ENCODE data around the gene ATF7.

Gene ATF7

DNA sequence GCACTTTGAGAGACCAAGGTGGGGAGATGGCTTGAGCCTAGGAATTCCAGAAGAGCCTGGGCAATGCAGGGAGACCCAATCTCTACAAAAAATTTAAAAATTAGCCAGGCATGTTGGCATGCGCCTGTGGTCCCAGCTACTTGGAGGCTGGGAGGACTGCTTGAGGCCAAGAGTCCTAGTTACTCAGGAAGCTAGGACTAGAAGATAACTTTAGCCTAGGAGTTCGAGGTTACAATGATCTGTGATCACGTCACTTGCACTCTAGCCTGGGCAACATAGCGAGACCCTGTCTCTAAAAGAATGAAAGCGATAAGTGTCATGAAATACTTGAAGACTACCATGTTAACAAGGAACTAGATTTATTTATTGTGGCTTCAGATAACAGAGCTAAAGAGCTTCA, 3.5 kb downstream of the ATF7 start:
- DNase-seq (ENCODE audit: extremely low read depth, insufficient read length) = no peak
- no peaks in the 10 kb centered on the region for H3K27me3 ChIP-seq (replicated peaks; ENCODE audit: control insufficient read depth, insufficient read depth, low read length)
- H3K4me3 ChIP-seq (replicated peaks; ENCODE audit: low read depth, low read length) = no peak overlapping the region
- TF ChIP-seq, protein P1, sequence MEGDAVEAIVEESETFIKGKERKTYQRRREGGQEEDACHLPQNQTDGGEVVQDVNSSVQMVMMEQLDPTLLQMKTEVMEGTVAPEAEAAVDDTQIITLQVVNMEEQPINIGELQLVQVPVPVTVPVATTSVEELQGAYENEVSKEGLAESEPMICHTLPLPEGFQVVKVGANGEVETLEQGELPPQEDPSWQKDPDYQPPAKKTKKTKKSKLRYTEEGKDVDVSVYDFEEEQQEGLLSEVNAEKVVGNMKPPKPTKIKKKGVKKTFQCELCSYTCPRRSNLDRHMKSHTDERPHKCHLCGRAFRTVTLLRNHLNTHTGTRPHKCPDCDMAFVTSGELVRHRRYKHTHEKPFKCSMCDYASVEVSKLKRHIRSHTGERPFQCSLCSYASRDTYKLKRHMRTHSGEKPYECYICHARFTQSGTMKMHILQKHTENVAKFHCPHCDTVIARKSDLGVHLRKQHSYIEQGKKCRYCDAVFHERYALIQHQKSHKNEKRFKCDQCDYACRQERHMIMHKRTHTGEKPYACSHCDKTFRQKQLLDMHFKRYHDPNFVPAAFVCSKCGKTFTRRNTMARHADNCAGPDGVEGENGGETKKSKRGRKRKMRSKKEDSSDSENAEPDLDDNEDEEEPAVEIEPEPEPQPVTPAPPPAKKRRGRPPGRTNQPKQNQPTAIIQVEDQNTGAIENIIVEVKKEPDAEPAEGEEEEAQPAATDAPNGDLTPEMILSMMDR (IDR thresholded peaks at IDR 0.05; ENCODE audit: insufficient read depth, low read length, poor library complexity, severe bottlenecking) = no peak
- H3K36me3 ChIP-seq (ENCODE audit: control insufficient read depth, insufficient read depth, low read length) = 0 out of 2 replicates have a peak, but pooled peaks cover 1% of the 10 kb centered on the region

DNA sequence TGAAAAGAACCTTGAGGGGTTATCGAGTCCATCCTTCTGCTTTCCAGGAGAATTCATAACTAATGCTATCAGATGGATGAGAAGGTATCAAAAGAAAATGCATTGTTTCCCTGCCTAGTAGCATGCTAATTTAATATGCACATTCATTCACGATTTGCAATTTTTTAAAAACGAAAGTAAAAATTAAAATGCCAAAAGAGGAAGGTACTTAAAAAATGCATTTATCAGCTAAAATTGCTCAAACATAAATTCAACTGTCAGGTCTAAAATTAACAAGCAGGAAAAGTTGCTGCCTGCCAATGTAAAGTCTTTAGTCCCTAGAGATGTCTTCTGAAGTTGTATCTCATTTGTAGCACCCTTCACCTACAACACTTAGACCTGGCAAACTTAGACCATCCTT, 7.9 kb downstream of the ATF7 start:
- no peak for DNase-seq (ENCODE audit: extremely low read depth, insufficient read length)
- TF ChIP-seq, protein P1 (IDR thresholded peaks at IDR 0.05; ENCODE audit: insufficient read depth, low read length, poor library complexity, severe bottlenecking) = no peak
- Histone ChIP-seq H3K4me3 (replicated peaks; ENCODE audit: low read depth, low read length) (peak overlapping the region; percentile 52), H3K36me3 (ENCODE audit: control insufficient read depth, insufficient read depth, low read length) (peaks cover 1% of the 10 kb centered on the region; the same call in 1 of the 2 replicates), H3K27me3 (replicated peaks; ENCODE audit: control insufficient read depth, insufficient read depth, low read length) (no peaks in the 10 kb centered on the region)

DNA sequence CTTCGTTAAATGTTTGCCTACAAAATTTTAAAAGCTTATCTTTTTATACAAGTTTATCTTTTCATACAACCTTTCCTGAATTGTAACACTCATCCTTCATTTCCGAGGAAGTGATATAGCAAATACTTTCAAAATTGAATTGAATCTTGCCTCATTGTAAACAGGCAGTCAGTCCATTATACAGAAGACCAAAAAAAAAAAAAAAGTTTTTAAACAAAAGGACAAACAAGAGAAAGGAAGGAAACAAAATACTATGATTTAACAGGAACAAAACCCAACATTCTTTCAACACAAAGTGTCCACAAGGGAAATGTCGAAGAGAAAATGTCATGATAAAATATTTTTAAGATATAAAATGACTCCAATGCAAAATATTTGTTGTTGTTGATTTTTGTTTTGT, 8.5 kb downstream of the ATF7 start:
- TF ChIP-seq, protein P1 (IDR thresholded peaks at IDR 0.05; ENCODE audit: insufficient read depth, low read length, poor library complexity, severe bottlenecking) = no peak
- DNase-seq (ENCODE audit: extremely low read depth, insufficient read length) = no peak
- Histone ChIP-seq H3K36me3 (ENCODE audit: control insufficient read depth, insufficient read depth, low read length) (peaks cover under 1% of the 10 kb centered on the region; the same call in 1 of the 2 replicates), H3K27me3 (replicated peaks; ENCODE audit: control insufficient read depth, insufficient read depth, low read length) (no peaks in the 10 kb centered on the region), H3K4me3 (replicated peaks; ENCODE audit: low read depth, low read length) (peak overlapping the region; percentile 52)

DNA sequence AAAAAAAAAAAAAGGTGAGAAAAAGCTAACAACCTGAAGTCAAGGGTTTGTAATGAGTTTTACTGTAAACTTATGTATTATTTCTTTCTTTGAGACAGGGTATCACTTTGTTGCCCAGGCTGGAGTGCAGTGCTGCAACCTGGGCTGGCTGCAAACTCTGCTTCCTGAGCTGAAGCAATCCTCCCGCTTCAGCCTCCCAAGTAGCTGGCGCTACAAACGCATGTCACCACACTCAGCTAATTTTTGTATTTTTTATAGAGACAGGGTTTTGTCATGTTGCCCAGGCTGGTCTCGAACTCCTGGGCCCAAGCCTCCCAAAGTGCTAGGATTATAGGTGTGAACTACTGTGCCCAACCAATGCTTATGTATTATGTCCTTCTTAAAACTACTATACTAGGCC, 9.2 kb downstream of the ATF7 start:
- no peaks in the 10 kb centered on the region for H3K27me3 ChIP-seq (replicated peaks; ENCODE audit: control insufficient read depth, insufficient read depth, low read length)
- H3K4me3 ChIP-seq (replicated peaks; ENCODE audit: low read depth, low read length) = no peak overlapping the region
- H3K36me3 ChIP-seq (ENCODE audit: control insufficient read depth, insufficient read depth, low read length) = no peaks in the 10 kb centered on the region; the same call in 1 of the 2 replicates
- no peak for DNase-seq (ENCODE audit: extremely low read depth, insufficient read length)
- TF ChIP-seq, protein P1 (IDR thresholded peaks at IDR 0.05; ENCODE audit: insufficient read depth, low read length, poor library complexity, severe bottlenecking) = no peak

DNA sequence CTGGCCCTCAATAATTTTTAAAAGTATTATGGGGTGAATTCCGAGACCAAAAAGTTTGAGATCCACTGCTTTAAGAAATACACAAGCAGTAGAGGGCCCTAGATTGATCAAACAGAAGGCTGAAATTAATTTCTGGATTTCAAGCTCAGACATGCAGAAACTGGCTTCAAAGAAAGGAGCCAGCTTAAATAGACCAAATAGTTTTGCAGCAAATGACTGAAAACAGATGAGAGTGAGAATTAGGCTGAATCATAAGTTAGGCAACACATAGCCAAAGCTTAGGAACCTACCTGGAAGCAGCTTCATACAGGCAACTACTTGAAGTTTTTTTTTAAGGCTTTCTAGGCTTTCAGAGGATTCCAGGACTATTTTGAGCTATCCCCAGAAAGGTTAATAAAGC, 12.4 kb downstream of the ATF7 start:
- no peaks in the 10 kb centered on the region; the same call in 1 of the 2 replicates for H3K36me3 ChIP-seq (ENCODE audit: control insufficient read depth, insufficient read depth, low read length)
- no peak for DNase-seq (ENCODE audit: extremely low read depth, insufficient read length)
- H3K27me3 ChIP-seq (replicated peaks; ENCODE audit: control insufficient read depth, insufficient read depth, low read length) = no peaks in the 10 kb centered on the region
- TF ChIP-seq, protein P1 (IDR thresholded peaks at IDR 0.05; ENCODE audit: insufficient read depth, low read length, poor library complexity, severe bottlenecking) = no peak
- no peak overlapping the region for H3K4me3 ChIP-seq (replicated peaks; ENCODE audit: low read depth, low read length)

DNA sequence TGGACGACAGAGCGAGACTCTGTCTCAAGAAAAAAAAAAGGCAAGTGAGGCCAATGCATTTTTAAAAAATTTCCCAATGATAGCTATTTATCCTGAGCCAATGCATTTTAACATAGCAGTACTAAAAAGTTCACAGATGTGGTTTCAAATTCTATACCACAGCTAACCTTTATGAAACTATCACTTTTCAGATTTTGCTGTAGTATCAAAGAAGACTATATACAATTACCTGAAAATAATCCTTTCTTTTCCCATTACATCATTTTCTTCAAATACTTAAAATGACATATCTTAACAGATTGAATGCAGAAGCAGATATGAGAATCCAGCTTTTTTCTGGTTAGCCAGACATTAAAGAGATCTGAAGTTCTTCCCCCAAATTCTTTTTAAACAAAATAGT, 13.2 kb downstream of the ATF7 start:
- TF ChIP-seq, protein P1 (IDR thresholded peaks at IDR 0.05; ENCODE audit: insufficient read depth, low read length, poor library complexity, severe bottlenecking) = no peak
- Histone ChIP-seq H3K36me3 (ENCODE audit: control insufficient read depth, insufficient read depth, low read length) (no peaks in the 10 kb centered on the region; the same call in 1 of the 2 replicates), H3K4me3 (replicated peaks; ENCODE audit: low read depth, low read length) (no peak overlapping the region), H3K27me3 (replicated peaks; ENCODE audit: control insufficient read depth, insufficient read depth, low read length) (no peaks in the 10 kb centered on the region)
- peak; percentile 40 for DNase-seq (ENCODE audit: extremely low read depth, insufficient read length)
